GM21360 (cell line): Measurements from ENCODE around the gene GGT5.
"Not testable (repeated sequence)": the region's sequence is repeated elsewhere in the genome, so short reads cannot be mapped to it uniquely, and the experiment has no call there.

Experiments
- ATAC-seq: cut with Tn5 transposase; IDR thresholded peaks from one replicate; pipeline ENCODE4 v1.9.1; 2021; ENCODE audit warnings: mild to moderate bottlenecking, moderate library complexity; ENCODE audit not compliant: unreplicated experiment

GGT5 gene

GRCh38 chr22:24185501-24186351 lies 59.2 kb downstream of the GGT5 start:
- ATAC-seq = no peak

DNA sequence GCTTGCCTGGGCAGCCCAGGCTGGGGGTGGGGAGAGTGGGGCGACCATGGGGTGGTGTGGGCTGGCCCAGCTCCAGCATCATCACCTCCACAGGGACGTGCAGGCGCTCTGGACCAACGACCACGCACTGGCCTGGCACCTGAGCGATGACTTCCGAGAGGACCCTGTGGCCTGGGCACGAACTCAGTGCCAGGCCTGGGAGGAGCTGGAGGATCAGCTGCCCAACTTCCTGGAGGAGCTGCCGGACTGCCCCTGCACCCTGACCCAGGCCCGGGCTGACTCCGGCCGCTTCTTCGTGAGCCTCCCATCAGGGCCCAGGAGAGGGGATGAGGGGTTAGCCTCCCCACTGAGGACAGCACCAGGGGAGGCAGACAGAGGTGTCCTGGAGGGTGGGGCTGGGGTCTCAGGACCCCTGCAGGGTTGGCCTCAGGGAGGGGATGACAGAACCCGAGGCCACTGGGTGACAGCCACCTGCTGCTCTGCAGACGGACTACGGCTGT lies 59.8 kb downstream of the GGT5 start:
- ATAC-seq = no peak

DNA sequence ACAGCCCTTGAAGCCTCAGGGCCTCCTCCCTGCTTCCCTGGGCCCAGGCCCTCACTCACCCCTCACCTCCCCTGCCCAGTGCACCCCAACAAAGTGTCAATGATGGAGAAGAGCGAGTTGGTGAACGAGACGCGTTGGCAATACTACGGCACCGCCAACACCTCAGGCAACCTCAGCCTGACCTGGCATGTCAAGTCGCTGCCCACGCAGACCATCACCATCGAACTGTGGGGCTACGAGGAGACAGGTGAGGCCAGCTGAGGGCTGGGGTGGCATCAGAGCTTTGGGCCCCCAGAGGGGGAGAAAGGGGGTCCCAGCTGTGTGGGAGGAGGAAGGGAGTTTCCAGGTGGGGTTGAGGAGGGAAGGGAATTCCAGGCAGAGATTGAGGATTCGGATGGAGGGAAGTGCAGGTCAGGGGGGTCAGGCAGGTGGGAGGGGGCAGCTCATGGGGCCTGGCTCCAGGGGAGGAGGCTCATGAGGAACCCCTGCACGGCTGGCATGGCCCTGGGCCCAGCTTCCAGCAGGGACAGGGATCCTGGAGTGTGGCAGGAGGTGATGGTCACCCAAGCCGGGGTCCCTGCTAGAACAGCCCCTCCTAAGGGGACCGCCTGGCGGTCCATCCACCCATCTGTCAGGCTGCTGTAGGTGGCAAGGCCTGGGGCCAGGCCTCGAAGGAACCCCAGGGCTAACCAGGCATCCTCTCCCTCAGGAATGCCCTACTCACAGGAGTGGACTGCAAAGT lies 60.7 kb downstream of the GGT5 start:
- ATAC-seq = no peak

DNA sequence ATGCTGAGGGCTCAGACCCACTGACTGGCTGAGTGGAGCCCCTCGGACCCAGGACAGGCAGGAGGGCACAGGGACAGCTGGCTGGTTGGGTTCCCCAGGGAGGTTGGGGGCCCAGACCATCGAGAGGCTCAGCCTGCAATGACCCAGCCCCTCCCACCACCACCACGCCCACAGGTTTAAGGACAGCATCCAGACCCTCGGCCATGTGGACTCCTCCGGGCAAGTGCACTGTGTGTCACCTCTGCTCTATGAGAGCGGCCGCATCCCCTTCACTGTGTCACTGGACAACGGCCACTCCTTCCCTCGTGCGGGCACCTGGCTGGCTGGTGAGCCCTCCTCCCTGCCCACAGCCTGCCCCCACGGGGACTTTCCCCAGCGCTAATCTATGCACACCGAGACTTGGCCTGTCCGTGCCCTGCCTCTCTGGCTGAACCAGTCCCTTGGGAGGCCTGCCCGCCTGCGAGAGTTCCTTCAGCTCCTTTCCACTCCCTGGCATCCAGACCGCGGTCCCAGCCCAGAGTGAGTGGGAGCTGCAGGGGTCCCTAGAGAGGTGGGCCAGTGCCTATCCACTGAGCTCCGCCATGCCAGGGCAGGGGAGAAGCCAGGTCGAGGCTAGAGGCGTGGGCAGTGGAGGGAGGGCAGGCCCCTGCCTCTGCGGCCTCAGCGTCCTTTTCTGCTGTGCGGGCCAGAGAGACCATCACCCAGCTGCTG lies 61.4 kb downstream of the GGT5 start:
- ATAC-seq = no peak

GRCh38 chr22:24182900-24183246 lies 62.0 kb downstream of the GGT5 start:
- not testable (repeated sequence) for ATAC-seq

- ATAC-seq = no peak
These were observed 62.6 kb downstream of the GGT5 start for GRCh38 chr22:24181996-24182899.

DNA sequence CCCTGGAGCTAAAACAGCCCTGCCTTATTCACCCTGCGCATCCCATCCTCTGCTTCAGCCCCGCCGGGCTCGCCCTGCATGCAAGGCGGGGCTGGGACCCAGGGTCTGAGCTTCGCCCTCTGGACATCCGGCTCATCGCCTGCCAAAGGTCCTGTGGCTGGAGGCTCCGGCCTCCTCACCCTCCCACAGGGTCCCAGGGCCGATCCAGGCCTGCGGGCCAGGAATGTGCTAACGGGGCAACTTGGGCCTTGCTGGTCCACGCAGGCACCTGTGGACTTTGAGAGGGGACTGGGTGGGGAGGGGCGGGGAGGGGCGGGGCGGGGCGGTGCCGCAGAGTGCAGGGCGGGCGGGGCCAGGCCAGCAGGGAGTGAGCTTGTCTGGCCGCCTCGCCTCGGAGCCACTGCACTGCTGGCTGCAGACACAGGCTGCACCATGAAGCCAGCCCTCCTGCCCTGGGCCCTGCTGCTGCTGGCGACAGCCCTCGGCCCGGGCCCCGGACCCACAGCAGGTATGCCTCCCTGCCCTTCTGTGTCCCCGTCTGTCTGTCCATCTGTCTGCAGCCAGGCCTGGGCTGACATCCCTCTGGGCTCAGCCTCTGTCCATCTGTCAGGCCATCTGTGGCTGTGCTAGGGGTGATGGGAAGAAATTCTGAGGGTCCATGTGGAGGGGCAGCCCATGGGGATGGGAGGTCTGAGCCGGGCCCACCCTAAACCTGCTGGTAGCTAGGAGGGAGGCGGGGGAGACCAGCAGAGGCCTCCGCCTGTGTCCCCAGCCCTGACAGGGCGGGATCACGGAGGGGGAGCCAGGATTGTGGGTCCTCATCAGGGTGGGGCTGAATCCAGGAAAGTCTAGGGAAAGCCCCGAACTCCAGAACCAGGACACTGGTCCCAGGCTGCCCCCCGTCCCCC lies 63.5 kb downstream of the GGT5 start, which contains the start of gene SUSD2:
TSS of gene SUSD2 (plus strand) at position 400 of the 908 bp plus-strand sequence. CDS start at position 433, 33 bp downstream.
- no peak for ATAC-seq

GRCh38 chr22:24180316-24181087 lies 64.4 kb downstream of the GGT5 start:
- ATAC-seq = no peak

DNA sequence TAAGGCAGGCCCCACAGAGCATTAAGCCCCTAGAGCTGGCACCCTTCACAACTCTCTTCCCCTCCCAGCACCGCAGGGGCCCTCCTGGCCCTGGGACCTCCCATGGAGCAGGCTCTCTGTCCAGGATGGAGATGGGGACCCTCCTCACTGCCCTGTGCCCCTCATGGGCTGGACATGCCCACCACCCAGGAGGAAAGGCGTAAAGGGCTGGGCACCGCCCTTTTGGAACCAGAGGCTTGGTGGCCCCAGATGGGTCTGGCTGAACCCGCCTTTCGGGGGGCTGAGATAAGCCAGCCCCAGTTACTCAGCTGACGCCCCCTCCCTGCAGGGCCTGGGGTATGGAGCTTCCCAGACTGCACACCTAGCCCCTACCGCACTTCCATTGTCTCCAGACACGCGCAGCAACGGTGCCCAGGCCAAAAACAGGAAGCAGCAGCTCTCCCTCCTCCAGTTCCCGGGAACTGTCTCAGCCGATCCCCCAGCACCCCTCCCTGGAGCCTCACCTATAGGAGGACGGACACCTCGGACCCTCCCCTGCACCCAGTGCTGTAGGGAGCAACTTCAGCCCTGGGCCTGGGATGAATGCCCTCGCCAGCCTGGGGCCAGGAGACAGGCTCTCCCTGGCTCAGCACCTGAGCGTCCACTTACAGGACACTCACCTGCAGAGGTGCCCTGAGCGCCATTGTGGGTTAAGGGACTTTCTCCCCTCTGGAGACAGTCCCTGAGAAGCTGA lies 65.2 kb downstream of the GGT5 start:
- no peak for ATAC-seq

DNA sequence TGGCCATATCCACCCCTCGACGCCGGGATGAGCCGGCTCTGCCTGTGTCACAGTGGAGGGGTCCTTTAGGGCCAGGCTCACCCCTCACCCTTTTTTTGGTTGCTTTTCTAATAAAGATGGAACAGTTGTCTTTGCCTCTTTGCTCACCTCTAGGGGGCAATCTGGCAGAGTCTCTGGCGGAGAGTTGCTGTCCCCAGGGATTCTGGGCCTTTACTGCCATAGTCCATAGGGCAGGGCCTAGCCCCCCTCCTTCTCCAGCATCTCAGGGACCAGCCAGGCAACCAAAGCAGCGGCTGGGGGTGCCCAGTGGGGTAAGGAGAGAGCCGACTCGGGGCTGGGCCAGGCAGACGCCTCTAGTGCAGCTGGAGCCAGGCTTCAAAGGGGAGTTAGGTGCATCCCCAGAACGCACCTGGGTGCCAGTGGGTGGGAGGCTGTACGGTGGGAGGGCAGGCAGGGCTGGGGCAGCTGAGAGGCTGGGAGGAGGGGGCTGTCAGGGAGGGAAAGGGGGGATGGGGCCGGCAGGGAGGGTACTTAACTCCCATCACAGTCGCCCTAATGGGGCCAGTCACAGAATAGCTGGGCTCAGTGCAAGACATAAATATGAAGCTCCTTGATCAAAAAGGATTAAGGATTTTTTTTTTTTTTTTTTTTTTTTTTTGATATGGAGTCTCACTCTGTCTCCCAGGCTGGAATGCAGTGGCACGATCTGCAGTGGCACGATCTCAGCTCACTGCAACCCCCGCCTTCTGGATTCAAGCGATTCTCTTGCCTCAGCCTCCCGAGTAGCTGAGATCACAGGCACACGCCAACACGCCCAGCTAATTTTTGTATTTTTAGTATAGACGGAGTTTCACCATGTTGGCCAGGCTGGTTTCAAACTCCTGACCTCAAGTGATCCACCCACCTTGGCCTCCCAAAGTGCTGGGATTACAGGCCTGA lies 66.1 kb downstream of the GGT5 start:
- no peak for ATAC-seq

- ATAC-seq = no peak
These were observed 66.9 kb downstream of the GGT5 start for GRCh38 chr22:24178021-24178431.

GRCh38 chr22:24177456-24177855 lies 67.4 kb downstream of the GGT5 start:
- ATAC-seq = no peak

- no peak for ATAC-seq
These were observed 67.8 kb downstream of the GGT5 start for GRCh38 chr22:24177045-24177444.

DNA sequence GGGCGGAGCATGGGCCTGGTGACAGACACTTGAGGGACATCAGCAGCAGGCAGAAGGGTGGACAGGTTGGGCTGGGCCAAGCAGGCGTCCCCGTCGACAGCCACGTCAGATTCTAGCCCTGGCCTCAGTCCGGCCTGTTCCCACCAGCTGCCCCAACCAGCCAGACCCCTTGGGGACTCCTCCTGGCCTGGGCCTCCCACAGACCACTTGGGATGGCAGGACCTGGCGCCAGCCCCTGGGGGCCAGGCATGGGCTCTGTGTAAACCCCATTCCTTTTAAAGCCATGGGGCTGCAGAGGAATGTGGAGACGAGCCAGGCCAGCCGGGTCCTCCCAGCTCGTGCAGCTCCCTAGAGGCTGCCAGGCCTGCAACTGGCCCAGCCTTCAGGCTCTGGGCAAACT lies 68.3 kb downstream of the GGT5 start:
- no peak for ATAC-seq

DNA sequence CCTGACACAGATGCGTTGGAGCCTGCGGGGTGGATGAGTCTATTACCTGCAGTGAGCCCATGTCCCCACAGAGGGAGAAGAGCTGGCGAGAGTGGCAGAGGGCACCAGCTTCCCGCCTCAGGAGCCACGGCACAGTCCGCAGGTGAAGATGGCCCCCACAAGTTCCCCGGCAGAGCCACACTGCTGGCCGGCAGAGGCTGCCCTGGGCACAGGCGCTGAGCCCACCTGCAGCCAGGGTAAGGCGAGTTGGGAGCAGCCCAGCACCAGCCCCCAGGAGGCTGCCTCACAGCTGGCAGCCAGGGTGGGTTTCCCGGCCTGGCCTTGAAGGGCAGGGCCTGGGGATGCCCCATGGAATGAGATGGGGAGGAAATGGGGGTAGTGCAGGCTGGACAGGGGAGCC lies 68.8 kb downstream of the GGT5 start:
- ATAC-seq = no peak

DNA sequence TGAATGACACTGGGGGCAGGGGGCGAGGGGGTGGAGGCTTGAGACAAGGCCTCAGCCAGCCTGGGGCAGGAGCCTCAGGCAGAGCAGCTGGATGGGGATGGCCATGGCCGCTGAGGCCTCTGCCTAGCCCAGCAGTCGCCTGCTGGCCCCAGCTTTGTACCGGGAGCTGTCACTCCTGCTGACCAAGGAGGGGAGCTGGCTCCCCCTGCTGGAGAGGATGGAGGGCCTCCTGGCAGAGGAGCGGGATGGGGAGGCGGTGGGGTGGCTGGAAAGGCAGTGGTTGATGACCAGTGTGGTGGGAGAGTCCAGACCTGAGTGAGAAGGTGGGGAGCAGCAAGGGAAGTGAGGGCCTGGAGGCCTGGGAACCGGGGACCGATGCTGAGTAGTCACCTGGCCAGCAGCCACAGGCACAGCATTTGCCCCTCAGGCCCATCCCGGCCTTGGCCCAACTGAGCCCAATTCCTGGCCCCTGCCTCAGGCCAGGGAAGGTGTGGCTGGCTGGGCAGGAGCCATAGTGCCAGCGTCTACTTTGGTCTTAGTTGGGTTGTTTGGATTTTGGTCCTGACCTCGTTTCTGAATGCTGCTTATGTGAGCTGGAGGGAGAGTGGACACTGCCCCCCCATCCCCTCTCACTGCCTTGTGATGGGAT lies 69.6 kb downstream of the GGT5 start:
- ATAC-seq = no peak
